Measurements from ENCODE around the gene RFX8. TPM values are rescaled to one million over a fixed set of nuclear protein-coding genes. Genes with fewer than 3 reads are reported as not detected.

Gene RFX8
- 1.9 and 2.9 TPM in 2 replicates for total RNA-seq (2012; rRNA removed)
- polyA plus RNA-seq (2012; rRNA removed), result 3.4 and 5.3 TPM in 2 replicates
- 0.65 and 1.5 TPM in 2 replicates for polyA plus RNA-seq (2012; cell fraction: cytosol; rRNA removed)
- 15.7 and 27.7 TPM in 2 replicates for polyA plus RNA-seq (2012; cell fraction: nucleus; rRNA removed; ENCODE audit: low replicate concordance)
- percentile 50 among the genes with signal in this experiment for Bru-seq, nascent RNA
- percentile 45 among the genes with signal in this experiment for BruChase-seq, experiment 1, labeled RNA remaining after a 6-hour chase
- percentile 46 among the genes with signal in this experiment for BruChase-seq, experiment 2, labeled RNA remaining after a 2-hour chase
- long read RNA-seq, partial matches to known transcripts, result 0 of 1 reads
- long read RNA-seq, other reads (novel, unspliced or antisense), result 1 of 1 reads

DNA sequence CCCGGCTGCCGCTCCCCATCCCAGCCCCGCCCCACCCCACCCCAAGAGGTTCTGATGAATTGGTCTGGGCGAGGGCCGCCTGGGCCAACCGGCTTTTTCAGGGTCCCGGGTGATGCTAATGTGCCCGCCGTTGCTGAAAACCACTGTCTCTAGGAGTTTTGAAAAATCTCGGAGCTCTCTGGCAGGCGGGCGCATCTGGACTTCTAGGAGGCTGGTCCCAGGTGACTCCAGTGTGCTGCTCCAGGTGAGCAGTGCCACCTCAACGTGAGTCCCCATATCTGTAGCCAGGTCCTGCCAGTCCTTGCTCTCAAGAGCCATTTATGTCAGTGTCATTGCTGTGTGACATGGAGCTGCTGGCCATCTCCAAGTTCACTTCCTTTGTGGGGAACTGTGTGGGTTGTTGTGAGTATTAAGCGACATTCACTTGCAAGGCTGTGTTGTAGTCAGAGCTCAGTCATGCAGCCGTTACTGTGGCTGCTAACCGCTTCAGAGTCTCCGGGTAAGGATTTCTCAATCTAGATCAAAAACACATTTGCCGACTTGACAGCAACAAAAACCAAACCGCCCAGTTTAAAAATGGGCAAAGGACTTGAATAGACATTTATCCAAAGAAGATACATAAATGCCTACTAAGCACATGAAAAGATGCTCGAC is at the start of gene RFX8:
Gene RFX8 (minus strand): TSS at position 382 of the 654 bp plus-strand sequence. CDS start 8,264 bp downstream, outside the sequence.
- Histone ChIP-seq H3K27me3 (ENCODE audit: control insufficient read depth, insufficient read depth, low read length) (no peaks in the 10 kb centered on the region), H2BK120ac (ENCODE audit: low read depth, low read length) (peak within 1 kb of the TSS; percentile 90), H3K56ac (ENCODE audit: extremely low read depth, insufficient read depth, low read length) (peak within 1 kb of the TSS; percentile 97), H3K79me1 (ENCODE audit: low read depth in 1 of 2, low read length in 2 of 2) (peaks cover 12 to 36% of the 10 kb centered on the region in 2 experiments; a peak in 3 of 4 replicates), H4K20me1 (ENCODE audit: insufficient read depth, low read length) (no peaks in the 10 kb centered on the region), H3K4me1 (ENCODE audit: control insufficient read depth, insufficient read depth, low read length) (peaks cover 6% of the 10 kb centered on the region), H3K4me2 (ENCODE audit: low read depth, low read length) (peak within 1 kb of the TSS; percentile 95), H4K5ac (ENCODE audit: low read depth, low read length) (peak within 1 kb of the TSS; percentile 94), H2AK5ac (ENCODE audit: low read depth, low read length) (peak within 1 kb of the TSS; percentile 90), H3K36me3 (ENCODE audit: control insufficient read depth, insufficient read depth, low read length) (no peaks in the 10 kb centered on the region), H2BK5ac (ENCODE audit: low read depth, low read length, poor library complexity, severe bottlenecking) (peak within 1 kb of the TSS; percentile 95), H2AFZ (replicated peaks; ENCODE audit: low read length, poor library complexity) (peak within 1 kb of the TSS; percentile 93), H2BK20ac (ENCODE audit: low read depth, low read length) (peak within 1 kb of the TSS; percentile 74), H2BK15ac (ENCODE audit: low read depth, low read length) (peak within 1 kb of the TSS; percentile 94; the same call in 1 of the 3 replicates), H3K9me1 (ENCODE audit: insufficient read depth, low read length) (0 out of 2 replicates have a peak, but pooled peaks cover 4% of the 10 kb centered on the region), H3K4ac (ENCODE audit: low read depth, low read length) (peak within 1 kb of the TSS; percentile 93), H4K91ac (ENCODE audit: insufficient read depth, low read depth, low read length) (peak within 1 kb of the TSS; percentile 95), H4K8ac (ENCODE audit: low read depth in 2 of 2, low read length in 2 of 2) (peak within 1 kb of the TSS; percentile 96 to 97), H3K9ac (ENCODE audit: low read depth, low read length) (peak within 1 kb of the TSS; percentile 70), H3K9me3 (ENCODE audit: control insufficient read depth, insufficient read depth, low read length) (no peaks in the 10 kb centered on the region), H3K14ac (replicated peaks; ENCODE audit: low read depth, low read length) (peak within 1 kb of the TSS; percentile 97), H3K4me3 (ENCODE audit: insufficient read depth, low read depth, low read length) (peak within 1 kb of the TSS; percentile 67), H3K23ac (ENCODE audit: low read depth, low read length) (peak within 1 kb of the TSS; percentile 88), H2AK9ac (replicated peaks; ENCODE audit: low read depth, low read length, poor library complexity) (peak within 1 kb of the TSS; percentile 95), H3K18ac (ENCODE audit: low read depth, low read length) (peak within 1 kb of the TSS; percentile 91), H3K27ac (ENCODE audit: insufficient read depth, low read length) (peak within 1 kb of the TSS; percentile 92)
- dilution Hi-C loops (cut with HindIII; ENCODE audit: low sequenced_read_pairs, unreplicated experiment), result no loop called here
- intact Hi-C loops (cut with micrococcal nuclease), result loop anchor here (5.0 kb wide), 1 partner anchor 222 kb away; the partner anchor contains the start of gene MAP4K4
- TF ChIP-seq CEBPB (IDR thresholded peaks at IDR 0.05; ENCODE audit: low read depth, low read length) (peak; percentile 92), MAZ (IDR thresholded peaks at IDR 0.05; ENCODE audit: borderline replicate concordance, low read depth, low read length) (peak; percentile 24; the same call in 1 of the 2 replicates), POLR2A (IDR thresholded peaks at IDR 0.05; ENCODE audit: low read depth, low read length) (peak; percentile 76; the same call in 1 of the 2 replicates), MAFK (IDR thresholded peaks at IDR 0.05; ENCODE audit: low read depth, low read length) (peak; percentile 59)
- TF ChIP-seq, protein P1, sequence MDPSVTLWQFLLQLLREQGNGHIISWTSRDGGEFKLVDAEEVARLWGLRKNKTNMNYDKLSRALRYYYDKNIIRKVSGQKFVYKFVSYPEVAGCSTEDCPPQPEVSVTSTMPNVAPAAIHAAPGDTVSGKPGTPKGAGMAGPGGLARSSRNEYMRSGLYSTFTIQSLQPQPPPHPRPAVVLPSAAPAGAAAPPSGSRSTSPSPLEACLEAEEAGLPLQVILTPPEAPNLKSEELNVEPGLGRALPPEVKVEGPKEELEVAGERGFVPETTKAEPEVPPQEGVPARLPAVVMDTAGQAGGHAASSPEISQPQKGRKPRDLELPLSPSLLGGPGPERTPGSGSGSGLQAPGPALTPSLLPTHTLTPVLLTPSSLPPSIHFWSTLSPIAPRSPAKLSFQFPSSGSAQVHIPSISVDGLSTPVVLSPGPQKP (IDR thresholded peaks at IDR 0.05; ENCODE audit: borderline replicate concordance, low read depth, low read length), result no peak
- DNase-seq (peak; percentile 95), ATAC-seq (ENCODE audit: low read depth) (peak; percentile 72)
- no TSS peak for BruUV-seq (replicated peaks)
- CTCF ChIA-PET, result interaction anchor here (0.8 kb wide), 1 partner anchor 88 kb away, joined by 3 read pairs; the partner anchor contains the start of gene CREG2
- 25% methylated on average over 8 of the region's 20 CpGs; no CpG with 5 or more reads in 1 of the 2 experiments for WGBS, 2 experiments (ENCODE audit: extremely low coverage in 2 of 2, insufficient read length in 1 of 2)
- in situ Hi-C loops (cut with MboI; ENCODE audit: low sequenced_read_pairs), result no loop called here
- POLR2A ChIA-PET (ENCODE audit: unreplicated experiment), result interaction anchor here (0.6 to 1.6 kb wide), 4 partner anchors 10 to 271 kb away, joined by 3 to 6 read pairs (median 4); partner anchors contain the start of gene MAP4K4

Measured in IMR-90 (cell line).